Brain (organoid and tissue), 1 donor: Measurements from ENCODE around the gene MYL5. TPM values are rescaled to one million over a fixed set of nuclear protein-coding genes. Genes with fewer than 3 reads are reported as not detected.

ENCODE experiments used
- polyA plus RNA-seq: library from polyadenylated mRNA; stranded (reverse); fragments of 350-450 nt; fragmentation: Illumina TruSeq; extraction: RNeasy Lipid Tissue Mini Kit (QIAGEN cat#74804); gene quantifications from one replicate; pipeline ENCODE4 v1.2.3, GENCODE V29; 2015; ENCODE audit warnings: low read depth, low replicate concordance; ENCODE audit not compliant: insufficient read depth

The MYL5 gene
- polyA plus RNA-seq, 1 donor from 2014 or later = 11.6 TPM

Other genes with a start within 250 kb of the MYL5 start
- 10.3 TPM for gene ZNF721, start 175.4 kb upstream of the MYL5 start, polyA plus RNA-seq
- gene PIGG, start 175.3 kb upstream of the MYL5 start, polyA plus RNA-seq = 17.3 TPM
- gene TMEM271, start 98.2 kb upstream of the MYL5 start, polyA plus RNA-seq = 2.1 TPM
- gene PDE6B, start 49.0 kb upstream of the MYL5 start, polyA plus RNA-seq = 8.7 TPM
- 717 TPM for gene ATP5ME, start 266 bp upstream of the MYL5 start, polyA plus RNA-seq
- gene SLC49A3, start 14.6 kb downstream of the MYL5 start, polyA plus RNA-seq = 1.0 TPM
- 27.6 TPM for gene PCGF3, start 31.3 kb downstream of the MYL5 start, polyA plus RNA-seq
- 89.5 TPM for gene CPLX1, start 151.6 kb downstream of the MYL5 start, polyA plus RNA-seq